ENCODE data around the gene PLEK2. TPM values are rescaled to one million over a fixed set of nuclear protein-coding genes. Genes with fewer than 3 reads are reported as not detected.

Gene PLEK2
- total RNA-seq, 4 donors from 2014 or later: 0.39 to 1.2 TPM; not detected in 2

DNA sequence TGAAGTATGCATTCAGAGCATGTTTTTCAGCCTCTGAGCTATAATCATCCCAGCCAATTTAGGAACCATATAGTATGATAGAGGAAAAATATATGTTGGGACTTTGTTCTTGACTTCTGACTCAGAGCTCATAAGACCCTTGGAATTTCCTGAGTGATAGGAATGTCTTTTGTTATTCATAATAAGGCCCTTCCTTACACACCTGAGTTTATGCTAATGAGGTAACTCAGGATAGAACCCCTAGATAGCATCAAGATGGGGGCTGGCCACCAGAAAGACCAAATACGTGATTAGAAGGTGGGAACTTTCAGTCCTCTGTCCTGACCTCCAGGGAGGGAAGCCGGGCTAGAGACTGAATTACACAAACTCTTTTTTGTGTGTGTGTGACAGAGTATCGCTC is 32.4 kb upstream of the PLEK2 start:
- Histone ChIP-seq H3K36me3 (no peaks in the 10 kb centered on the region), H3K9me3 (no peaks in the 10 kb centered on the region), H3K27me3 (no peaks in the 10 kb centered on the region), H3K4me1 (peaks cover 0 to 7% (median 2%) of the 10 kb centered on the region in 4 donors), H3K4me3 (no peak overlapping the region), H3K27ac (no peak overlapping the region)
- 67 to 82% methylated on average over 3 of the region's 3 CpGs for WGBS, 2 donors
- TF ChIP-seq EP300 (IDR thresholded peaks at IDR 0.05) (no peak), POLR2A (IDR thresholded peaks at IDR 0.05) (no peak)
- TF ChIP-seq, protein P1, sequence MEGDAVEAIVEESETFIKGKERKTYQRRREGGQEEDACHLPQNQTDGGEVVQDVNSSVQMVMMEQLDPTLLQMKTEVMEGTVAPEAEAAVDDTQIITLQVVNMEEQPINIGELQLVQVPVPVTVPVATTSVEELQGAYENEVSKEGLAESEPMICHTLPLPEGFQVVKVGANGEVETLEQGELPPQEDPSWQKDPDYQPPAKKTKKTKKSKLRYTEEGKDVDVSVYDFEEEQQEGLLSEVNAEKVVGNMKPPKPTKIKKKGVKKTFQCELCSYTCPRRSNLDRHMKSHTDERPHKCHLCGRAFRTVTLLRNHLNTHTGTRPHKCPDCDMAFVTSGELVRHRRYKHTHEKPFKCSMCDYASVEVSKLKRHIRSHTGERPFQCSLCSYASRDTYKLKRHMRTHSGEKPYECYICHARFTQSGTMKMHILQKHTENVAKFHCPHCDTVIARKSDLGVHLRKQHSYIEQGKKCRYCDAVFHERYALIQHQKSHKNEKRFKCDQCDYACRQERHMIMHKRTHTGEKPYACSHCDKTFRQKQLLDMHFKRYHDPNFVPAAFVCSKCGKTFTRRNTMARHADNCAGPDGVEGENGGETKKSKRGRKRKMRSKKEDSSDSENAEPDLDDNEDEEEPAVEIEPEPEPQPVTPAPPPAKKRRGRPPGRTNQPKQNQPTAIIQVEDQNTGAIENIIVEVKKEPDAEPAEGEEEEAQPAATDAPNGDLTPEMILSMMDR (IDR thresholded peaks at IDR 0.05): no peak
- DNase-seq (ENCODE audit: low spot score in 2 of 2): no peak

DNA sequence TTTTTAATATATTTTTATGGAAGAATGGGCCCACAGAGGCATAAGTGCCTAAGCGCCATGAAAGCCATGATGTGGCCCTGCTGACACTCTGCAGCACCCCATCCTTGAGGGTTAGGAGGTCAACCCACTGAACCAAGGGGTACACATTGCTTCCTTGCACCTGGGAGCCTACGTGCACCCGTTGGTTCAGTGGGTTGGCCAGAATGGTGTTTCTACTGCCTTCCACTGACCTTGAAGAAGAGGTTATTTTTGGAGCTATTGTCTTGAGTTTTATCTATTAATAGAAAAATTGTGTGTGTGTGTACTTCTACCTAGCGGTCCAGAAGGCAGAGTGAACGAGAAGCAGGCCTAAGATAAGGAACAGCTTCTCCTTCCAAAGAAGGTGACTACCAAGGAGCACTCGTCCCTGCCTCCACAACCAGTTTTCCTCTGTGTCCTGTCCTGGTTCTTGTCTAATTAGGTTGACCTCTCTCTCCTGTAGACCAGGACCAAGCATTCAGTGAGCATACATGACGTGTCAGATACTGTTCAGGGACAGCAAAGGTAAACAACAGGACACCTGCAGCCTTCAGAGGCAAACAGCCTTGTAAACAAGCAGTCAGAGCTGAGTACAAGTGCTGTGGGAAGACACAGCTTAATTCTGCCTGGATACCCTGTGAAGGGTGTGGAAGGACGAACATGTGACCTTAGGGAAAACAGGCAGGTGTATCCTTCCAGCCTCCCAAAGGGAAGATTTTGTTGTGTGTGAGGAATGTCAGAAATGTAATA is 30.4 kb upstream of the PLEK2 start:
- DNase-seq (ENCODE audit: low spot score in 2 of 2): no peak
- Histone ChIP-seq H3K36me3 (no peaks in the 10 kb centered on the region), H3K27me3 (no peaks in the 10 kb centered on the region), H3K4me1 (peaks cover 0 to 7% (median 2%) of the 10 kb centered on the region in 4 donors), H3K27ac (no peak overlapping the region), H3K9me3 (no peaks in the 10 kb centered on the region), H3K4me3 (no peak overlapping the region)
- WGBS, 2 donors: 78% methylated on average over 8 of the region's 8 CpGs
- TF ChIP-seq POLR2A (IDR thresholded peaks at IDR 0.05): no peak
- TF ChIP-seq, protein P1 (IDR thresholded peaks at IDR 0.05): no peak
- no peak for TF ChIP-seq EP300 (IDR thresholded peaks at IDR 0.05)

DNA sequence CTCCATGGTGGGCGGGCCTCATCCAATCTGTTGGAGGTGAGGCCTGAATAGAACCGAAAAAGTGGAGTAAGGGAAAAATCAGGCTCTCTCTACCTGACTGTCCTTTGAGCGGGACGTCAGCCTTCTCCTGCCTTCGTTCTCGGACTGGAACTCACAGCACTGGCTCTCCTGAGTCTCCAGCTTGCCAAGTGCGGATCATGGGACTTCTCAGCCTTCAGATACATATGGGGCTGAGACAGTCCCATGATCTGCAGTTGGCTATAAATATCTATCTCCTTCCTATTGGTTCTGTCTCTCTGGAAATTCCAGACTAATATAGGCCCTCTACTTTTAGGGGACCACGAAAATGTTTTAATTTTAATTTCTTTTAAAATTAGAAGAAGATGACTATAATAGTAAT is 29.7 kb upstream of the PLEK2 start:
- Histone ChIP-seq H3K9me3 (no peaks in the 10 kb centered on the region), H3K4me3 (no peak overlapping the region), H3K36me3 (no peaks in the 10 kb centered on the region), H3K27me3 (no peaks in the 10 kb centered on the region), H3K4me1 (peaks cover 0 to 5% (median 2%) of the 10 kb centered on the region in 4 donors), H3K27ac (no peak overlapping the region)
- TF ChIP-seq EP300 (IDR thresholded peaks at IDR 0.05): no peak
- TF ChIP-seq POLR2A (IDR thresholded peaks at IDR 0.05): no peak
- TF ChIP-seq, protein P1 (IDR thresholded peaks at IDR 0.05): no peak
- DNase-seq (ENCODE audit: low spot score in 2 of 2): no peak
- 85 to 88% methylated on average over 8 of the region's 8 CpGs for WGBS, 2 donors

DNA sequence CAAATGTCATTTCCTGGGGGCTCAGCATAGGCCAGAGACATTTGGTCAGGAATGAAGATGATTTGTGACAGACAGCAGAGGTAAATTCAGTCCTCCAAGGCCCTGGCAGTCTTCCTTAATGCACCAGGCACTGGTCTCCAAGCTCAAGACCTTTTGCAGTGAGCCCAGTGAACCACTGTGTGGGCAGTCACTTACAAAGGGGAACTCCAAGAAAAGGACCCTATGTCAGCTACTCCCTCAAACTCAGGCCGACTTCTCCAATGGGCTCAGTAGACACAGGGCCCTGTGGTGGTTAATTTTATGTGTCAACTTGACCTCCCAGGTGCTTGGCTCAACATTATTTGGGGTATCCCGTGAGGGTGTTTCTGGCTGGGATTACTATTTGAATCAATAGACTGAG is 29.3 kb upstream of the PLEK2 start:
- no peaks in the 10 kb centered on the region for H3K27me3 ChIP-seq
- H3K4me3 ChIP-seq: no peak overlapping the region
- no peak for DNase-seq (ENCODE audit: low spot score in 2 of 2)
- H3K9me3 ChIP-seq: no peaks in the 10 kb centered on the region
- H3K4me1 ChIP-seq: peaks cover 0 to 4% (median under 1%) of the 10 kb centered on the region in 4 donors
- WGBS, 2 donors: 72 to 76% methylated on average over 2 of the region's 2 CpGs
- no peak overlapping the region for H3K27ac ChIP-seq
- H3K36me3 ChIP-seq: no peaks in the 10 kb centered on the region
- TF ChIP-seq, protein P1 (IDR thresholded peaks at IDR 0.05): no peak
- TF ChIP-seq EP300 (IDR thresholded peaks at IDR 0.05) (no peak), POLR2A (IDR thresholded peaks at IDR 0.05) (no peak)

DNA sequence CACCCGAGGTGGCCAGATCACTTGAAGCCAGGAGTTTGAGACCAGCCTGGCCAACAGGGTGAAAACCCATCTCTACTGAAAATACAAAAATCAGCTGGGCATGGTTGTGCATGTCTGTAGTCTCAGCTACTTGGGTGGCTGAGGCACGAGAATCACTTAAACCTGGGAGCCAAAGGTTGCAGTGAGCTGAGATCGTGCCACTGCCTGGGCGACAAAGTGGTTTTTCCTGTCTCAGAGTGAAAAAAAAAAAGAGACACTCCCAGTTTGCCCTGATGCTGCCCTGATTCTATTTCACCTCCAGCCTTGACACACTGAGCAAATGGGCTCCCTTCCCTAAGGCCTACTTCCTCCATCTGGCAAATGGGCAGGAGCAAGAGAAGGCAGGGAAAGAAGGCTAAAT is 28.5 kb upstream of the PLEK2 start:
- Histone ChIP-seq H3K9me3 (no peaks in the 10 kb centered on the region), H3K4me1 (no peaks in the 10 kb centered on the region), H3K4me3 (no peak overlapping the region), H3K36me3 (no peaks in the 10 kb centered on the region), H3K27ac (no peak overlapping the region), H3K27me3 (no peaks in the 10 kb centered on the region)
- TF ChIP-seq, protein P1 (IDR thresholded peaks at IDR 0.05): no peak
- TF ChIP-seq POLR2A (IDR thresholded peaks at IDR 0.05) (no peak), EP300 (IDR thresholded peaks at IDR 0.05) (no peak)
- 84 to 87% methylated on average over 4 of the region's 4 CpGs for WGBS, 2 donors
- DNase-seq (ENCODE audit: low spot score in 2 of 2): no peak
